GM18499 (cell line): ENCODE measurements around the gene SHPK.

ENCODE experiments used
- ATAC-seq: cut with Tn5 transposase; IDR thresholded peaks from one replicate; pipeline ENCODE4 v1.9.1; 2021; ENCODE audit warnings: moderate number of reproducible peaks; ENCODE audit not compliant: insufficient read depth, unreplicated experiment

Gene SHPK

GRCh38 chr17:3635474-3636153, 436 bp downstream of the SHPK start:
- no peak for ATAC-seq

DNA sequence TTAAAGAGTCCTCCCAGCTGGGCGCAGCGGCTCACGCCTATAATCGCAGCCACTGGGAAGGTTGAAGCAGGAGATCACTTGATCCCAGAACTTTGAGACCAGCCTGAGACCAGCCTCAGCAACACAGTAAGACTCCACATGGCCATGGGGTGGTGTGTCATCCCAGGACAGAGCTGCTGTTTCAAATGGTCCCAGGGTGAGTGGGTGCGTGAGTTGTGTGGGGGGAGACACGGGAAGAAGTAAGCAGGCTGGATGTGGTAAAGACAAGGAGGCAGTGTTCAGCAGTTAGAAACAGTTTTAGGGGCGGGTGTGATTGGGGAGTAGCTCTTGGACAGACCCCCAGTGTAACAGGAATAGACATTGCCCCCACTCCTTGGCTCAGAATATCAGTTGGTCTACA, 3.8 kb downstream of the SHPK start:
- no peak for ATAC-seq

GRCh38 chr17:3630781-3631180, 5.3 kb downstream of the SHPK start:
- ATAC-seq = no peak

DNA sequence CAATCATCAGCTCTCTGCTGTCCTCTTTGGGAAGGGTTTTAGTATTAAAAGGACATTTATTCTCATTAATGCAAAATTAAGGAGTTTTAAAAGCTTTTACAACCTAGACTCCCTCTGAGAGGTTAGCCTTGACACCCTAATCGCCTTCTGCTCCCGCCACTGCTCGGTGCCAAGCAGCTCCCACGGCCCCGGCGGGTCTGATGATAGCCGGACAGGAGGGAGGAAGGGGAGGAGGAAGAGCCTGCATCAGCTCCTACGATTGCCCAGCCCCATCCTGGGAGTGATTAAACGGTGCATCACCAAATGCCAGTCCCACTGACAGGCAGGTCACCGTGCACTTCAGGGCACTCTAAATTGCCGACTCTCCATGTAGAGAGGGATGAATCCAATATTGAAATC, 8.3 kb downstream of the SHPK start:
- no peak for ATAC-seq

DNA sequence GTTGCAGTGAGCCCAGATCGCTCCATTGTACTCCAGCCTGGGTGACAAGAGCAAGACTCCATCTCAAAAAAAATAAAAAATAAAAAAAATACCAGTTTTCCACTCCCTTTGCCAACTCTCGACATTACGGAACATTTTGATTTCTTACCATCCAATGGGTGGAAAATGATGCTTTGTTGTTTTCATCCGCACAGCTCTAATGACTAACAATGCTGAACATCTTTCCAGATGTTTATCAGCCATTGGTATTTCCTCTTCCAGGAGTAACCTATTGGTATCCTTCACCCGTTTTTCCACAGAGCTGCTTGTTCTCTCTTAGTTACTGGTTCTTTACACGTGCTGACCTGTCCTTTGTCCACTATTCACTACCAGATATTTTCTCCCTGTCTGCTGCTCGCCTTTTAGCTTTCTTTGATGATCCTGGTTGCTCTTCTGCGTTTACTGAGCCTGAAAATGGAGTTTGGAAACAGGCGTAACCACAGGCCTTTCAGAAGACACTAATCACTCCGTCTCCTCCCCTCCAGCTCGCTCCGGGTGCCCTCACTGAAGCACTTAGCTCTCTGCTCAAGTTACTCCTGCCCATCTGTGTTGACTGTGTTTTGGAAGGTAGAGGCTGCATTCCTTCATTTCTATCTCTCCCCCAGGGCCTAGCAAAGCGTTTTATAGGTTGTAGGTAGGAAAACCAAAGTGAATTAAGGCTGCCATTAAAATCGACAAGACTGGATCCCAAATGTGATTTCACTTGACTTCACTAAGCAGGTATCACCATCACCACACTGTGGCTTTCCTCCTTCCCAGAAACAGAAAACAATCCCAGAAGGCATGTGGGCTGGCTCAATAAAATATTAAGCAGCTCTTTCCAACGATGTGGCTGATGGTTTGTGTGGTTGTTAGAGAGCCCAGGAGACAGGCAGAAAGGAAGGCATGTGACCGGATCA, 8.9 kb downstream of the SHPK start:
- no peak for ATAC-seq

- no peak for ATAC-seq
Measured at GRCh38 chr17:3622977-3623594, 13.0 kb downstream of the SHPK start.

- ATAC-seq = no peak
Measured at GRCh38 chr17:3621146-3621720, 14.8 kb downstream of the SHPK start.

DNA sequence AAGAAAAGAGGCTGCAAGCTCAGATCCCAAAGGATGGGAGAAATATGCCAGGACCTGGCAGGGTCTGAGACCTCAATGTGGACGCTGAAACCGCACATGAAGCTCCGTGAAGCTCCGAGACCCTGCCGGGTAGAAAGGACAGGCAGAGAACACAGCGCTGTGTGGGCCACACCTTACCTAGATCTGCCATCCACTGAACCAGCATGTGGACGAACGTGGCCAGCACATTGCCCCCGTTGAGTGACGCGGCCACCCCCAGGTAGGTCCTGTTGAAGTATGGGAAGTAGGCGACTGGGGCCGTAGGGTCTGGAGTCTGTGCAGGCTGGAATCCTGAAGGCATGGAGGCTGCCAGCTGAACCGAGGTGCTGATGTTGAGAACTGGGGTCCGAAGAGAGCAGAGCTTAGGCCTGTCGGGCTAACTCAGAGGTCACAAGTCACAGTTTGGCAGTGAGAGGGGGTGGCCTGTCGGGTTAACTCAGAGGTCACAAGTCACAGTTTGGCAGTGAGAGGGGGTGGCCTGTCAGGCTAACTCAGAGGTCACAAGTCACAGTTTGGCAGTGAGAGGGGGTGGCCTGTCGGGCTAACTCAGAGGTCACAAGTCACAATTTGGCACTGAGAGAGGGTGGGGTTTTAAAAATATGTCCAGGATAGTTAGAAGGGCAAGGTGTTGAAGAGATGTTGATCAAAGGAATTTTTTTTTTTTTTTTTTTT, 20.7 kb downstream of the SHPK start:
- no peak for ATAC-seq

DNA sequence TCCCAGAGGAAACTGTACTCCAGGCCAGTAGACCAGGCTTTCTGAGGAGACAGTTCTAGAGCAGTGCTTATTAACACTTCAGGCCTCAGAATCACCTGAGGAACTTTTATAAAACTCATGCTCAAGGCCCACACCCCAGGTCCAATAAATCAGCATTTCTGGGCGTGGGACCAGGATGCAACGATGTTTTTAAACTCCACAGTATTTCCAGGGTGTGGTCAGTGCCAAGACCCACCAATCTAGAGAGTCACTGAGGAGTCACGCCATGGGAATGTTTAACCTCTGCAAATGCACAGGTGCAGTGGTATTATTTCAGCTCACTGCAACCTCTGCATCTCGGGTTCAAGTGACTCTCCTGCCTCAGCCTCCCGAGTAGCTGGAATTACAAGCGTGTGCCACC, 22.9 kb downstream of the SHPK start:
- no peak for ATAC-seq

GRCh38 chr17:3610523-3610922, 25.5 kb downstream of the SHPK start:
- ATAC-seq = no peak

GRCh38 chr17:3609689-3610088, 26.4 kb downstream of the SHPK start:
- ATAC-seq = no peak

DNA sequence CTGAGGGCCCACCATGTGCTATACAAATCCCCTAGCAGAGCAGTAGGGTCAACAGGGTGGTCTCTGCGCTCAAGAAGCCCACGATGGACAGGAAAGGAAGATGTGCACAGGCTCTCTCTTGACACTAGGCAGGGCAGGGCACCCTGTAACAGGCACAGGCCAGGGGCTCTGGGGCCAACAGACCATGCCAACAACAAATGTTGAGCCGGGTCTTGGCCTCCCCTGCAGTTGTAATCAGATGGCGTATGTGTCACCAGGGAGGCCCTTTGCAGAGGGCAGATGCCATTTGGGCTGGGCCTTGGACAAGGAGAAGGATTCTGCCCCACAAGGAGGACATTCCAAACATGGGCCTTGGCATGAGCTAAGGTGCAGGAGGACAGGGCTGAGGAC, 32.2 kb downstream of the SHPK start:
- ATAC-seq = no peak

DNA sequence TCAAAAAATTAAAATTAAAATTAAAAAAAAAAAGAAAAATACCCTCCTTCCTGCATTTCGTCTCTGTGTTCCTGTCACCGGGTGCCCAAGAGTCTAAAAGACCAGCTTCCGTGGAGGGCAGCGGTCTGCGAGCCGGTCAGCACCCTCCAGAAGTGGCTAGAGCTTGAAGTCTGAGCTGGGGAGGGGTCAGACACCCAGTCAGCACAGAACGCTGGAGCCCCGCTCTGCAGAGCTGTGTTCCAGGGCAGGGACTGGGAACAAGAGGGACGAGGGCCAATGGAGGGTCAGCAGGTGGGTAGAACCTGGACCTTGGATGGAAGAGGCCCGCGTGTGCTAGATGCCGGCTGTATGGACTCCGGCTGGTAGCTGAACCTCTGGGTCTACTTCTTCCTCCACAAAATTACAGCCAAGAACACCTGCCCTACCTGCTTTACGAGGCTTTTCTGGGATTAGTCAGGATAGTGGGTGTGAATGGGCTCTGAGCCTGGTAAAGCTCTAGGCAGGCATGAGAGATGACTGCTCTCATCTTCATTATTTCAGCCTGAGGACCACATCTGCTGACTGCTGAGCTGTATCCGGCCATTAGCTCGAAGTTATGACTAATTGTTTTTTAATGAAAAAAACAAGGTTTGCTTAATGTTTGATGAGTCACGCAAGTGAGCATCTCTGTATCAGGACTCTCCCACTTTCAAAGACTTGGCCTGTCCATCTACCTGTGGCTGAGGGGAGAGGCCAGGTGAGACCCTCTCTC, 32.8 kb downstream of the SHPK start:
- no peak for ATAC-seq

GRCh38 chr17:3602499-3602898, 33.6 kb downstream of the SHPK start:
- no peak for ATAC-seq

DNA sequence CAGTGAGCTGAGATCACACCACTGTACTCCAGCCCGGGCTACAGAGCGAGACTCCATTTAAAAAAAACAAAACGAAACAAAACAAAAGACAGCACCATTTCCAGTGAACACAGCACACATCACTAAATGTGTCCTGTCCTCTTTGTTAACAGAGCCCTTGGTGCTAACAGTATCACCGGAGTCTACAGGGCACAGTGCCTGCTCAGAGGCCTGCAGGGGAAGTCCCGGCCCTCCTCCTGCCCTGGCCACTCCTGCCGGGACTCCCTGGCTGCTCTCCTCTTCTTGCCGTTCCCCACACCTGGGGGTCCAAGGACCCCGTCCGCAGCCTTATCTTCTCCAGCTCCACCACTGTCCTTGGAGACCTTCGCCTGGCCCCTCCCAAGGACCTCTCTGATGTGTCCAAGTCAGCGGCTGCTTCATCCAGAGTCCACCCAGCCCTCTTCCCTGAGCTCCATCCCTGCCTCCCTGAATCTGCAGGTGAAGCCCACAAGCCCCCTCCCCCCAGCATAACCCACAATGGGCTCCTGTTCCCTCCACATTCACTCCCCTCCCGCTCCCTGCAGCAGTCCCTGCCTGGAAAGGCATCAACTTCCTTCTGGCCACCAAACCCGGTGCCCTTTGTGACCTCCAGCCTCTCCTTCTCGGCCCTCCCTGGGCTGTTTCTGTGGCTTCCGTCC, 35.4 kb downstream of the SHPK start:
- ATAC-seq = no peak

DNA sequence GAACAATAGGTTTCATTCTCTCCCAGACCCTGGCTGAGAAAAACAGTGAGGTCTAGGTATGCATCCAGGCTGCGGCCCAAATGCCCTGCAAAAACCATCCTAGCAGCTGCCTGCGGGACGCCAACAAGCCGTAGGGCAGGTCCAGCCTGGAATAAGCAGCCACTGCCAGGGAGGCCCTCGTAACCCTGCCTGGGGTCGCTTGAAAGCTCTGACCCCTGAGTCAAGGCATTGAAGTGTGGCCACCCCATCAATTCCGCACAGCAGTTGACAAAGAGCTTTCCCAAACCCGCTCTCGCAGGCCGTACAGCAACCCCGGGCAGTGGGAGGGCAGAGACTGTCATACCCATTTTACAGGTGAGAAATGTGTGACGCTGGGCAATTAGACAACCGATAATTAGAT, 38.0 kb downstream of the SHPK start:
- ATAC-seq = no peak

DNA sequence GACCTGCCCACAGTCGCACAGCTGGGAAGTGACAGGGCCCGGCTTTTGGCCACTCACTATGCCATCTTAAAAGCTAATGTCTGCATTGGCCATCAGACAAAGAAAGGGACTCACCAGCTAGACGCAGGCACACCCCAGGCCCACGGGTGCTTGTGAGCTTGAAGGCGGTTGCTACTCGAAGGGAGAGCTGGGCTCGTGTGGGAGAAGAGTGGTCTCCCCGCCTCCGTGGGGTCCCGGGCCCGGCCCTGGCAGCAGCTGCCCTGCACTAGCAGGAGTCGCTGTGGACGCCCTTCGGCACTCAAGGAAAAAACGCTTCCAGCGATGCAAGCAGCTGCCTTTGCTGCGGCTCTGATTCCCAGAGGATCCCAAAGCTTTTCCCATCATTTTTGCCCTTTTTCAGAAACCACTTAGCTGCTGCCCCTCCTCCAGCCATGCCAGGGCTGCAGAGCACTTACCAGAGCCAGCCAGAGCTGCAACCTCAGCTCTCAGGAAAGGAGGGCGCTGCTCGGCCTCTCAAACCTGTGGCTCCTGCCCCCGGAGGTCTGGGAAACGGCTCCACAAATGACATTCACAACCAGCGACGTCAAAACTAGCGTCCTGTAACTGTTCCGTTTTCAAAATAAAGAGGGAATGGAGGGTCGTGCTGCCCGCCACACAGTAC, 39.1 kb downstream of the SHPK start:
- ATAC-seq = no peak

DNA sequence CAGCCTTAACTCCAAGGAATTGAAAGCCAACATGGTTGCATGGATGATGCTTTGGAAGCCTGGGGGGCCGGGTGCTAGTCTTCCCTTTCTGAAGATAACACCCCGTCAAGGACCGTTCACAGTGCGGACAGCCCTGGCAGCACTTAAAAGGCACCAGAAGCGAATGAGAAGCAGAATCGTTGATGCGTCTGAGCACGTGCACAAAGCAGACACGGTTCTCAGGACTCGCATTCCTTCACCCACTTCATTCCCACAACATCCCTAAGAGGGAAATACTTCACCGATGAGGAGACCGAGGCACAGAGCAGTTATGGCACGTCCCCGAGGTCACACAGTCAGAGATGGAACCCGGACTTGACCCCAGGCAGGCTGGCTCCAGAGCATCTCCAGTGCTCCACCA, 41.1 kb downstream of the SHPK start:
- ATAC-seq = no peak
